Hematopoietic multipotent progenitor cell treated with erythropoietin and hydrocortisone succinate and interleukin-3 and kit ligand, for 4 days (in vitro differentiated cells): ENCODE data around the gene MVD.

Experiments used
- DNase-seq: peaks from one replicate; pipeline ENCODE4 v3.0.0-alpha.2; 2015

MVD gene

GRCh38 chr16:88654363-88655052 lies 8.4 kb downstream of the MVD start:
- DNase-seq = no peak

GRCh38 chr16:88653596-88654362 lies 9.1 kb downstream of the MVD start:
- no peak for DNase-seq

DNA sequence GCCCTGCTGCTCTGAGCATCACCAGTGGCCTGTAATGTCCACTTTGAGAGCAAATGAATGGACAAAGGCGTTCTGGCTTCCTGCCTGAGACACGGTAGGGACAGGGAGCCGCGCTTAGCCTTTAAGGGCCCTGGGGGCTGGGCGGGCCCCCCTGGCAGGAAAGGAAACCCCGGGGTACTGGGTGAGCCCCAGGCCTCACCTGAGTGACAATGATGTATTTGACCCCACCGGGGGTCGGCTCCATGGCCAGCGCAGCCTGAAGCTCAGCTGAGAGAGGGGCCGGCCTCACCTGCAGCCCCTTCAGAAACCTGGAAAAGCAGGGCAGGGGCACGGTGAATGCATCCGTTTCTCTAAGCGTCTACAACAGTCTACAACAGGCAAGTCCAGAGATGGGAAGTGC lies 9.8 kb downstream of the MVD start:
- no peak for DNase-seq

GRCh38 chr16:88652762-88653063 lies 10.2 kb downstream of the MVD start:
- no peak for DNase-seq

DNA sequence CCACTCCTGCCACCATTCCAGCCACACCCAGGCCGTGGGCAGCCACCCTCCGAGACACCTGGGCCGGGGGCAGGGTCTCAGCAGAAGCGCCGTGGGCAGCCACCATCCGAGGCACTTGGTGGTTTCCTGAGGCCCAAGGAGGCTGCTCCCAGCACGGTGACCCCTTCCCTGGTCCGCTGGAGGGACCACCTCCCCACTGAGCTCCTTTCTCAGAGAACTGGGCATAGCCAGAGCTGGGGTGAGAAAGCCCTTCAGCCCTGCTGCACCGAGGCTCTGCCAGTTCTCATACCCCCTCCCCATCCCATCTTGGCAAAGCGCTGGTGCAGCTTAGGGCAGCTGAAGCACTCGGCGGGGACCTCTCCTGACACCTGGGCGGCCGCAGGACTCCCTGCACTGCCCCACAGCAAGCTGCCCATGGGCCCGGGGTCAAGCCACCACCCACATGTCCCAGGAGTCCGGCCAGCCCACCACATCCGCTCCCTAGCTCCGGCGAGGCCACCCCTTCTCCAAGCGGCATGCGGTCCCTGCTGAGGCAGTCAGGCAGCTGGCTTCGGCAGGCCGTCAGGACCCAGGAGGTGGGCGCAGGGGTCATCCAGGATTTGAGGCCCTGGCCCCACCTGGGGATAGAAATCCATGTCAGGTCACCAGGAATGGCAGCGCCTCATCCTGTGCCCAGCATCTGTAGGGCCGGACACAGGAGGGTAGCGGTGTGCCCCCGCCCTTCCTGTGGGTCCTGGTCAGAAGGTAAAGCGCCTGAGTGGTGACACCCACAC lies 10.7 kb downstream of the MVD start:
- DNase-seq = no peak

GRCh38 chr16:88651276-88651988 lies 11.5 kb downstream of the MVD start:
- DNase-seq = peak; percentile 61

GRCh38 chr16:88650749-88651275 lies 12.1 kb downstream of the MVD start, which contains the start of gene CYBA:
Gene CYBA, minus strand, starts transcription at chr16:88651053. Its CDS starts 40 bp downstream, at chr16:88651013.
- peak; percentile 91 for DNase-seq

DNA sequence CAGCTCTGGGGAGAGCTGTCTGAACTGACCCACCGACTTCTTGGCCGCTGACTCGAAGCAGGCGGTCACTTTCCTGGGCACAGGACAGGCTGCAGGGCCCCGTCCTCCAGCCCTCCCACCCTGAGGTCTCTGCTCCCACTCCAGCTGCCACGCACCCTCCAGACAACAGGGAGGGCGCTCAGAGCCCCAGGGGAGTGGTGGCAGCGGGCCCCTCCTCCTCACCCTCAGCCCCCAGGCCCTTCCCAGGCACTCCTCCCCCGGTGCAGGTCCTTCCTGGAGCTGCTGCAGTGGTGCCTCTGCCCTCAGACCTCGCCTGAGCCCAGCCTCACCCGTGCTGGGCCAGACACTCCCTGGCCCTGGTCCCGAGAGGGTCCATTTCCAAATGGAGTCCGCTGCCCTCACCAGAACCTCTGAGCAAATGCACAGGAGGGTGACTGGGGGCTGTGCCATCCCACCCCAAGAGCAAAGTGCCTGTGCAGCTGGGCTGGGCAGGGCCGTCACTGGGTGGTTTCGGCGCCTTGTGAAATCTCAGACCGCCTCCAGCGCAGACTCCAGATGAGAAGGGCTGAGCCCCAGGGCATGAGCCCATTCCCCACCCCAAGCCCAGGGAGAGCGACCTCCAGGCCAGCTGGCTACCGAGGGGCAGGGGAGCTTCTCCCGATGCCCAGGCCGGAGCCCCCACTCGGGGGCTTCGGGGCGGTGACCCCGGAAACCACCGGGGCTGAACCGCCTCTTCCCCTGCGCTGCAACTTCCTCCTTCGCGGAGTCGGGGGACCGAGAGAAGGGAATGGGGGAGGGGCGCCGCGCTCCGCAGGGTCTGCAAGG lies 12.8 kb downstream of the MVD start:
- DNase-seq = peak; percentile 74

GRCh38 chr16:88649195-88649923 lies 13.5 kb downstream of the MVD start:
- DNase-seq = no peak

DNA sequence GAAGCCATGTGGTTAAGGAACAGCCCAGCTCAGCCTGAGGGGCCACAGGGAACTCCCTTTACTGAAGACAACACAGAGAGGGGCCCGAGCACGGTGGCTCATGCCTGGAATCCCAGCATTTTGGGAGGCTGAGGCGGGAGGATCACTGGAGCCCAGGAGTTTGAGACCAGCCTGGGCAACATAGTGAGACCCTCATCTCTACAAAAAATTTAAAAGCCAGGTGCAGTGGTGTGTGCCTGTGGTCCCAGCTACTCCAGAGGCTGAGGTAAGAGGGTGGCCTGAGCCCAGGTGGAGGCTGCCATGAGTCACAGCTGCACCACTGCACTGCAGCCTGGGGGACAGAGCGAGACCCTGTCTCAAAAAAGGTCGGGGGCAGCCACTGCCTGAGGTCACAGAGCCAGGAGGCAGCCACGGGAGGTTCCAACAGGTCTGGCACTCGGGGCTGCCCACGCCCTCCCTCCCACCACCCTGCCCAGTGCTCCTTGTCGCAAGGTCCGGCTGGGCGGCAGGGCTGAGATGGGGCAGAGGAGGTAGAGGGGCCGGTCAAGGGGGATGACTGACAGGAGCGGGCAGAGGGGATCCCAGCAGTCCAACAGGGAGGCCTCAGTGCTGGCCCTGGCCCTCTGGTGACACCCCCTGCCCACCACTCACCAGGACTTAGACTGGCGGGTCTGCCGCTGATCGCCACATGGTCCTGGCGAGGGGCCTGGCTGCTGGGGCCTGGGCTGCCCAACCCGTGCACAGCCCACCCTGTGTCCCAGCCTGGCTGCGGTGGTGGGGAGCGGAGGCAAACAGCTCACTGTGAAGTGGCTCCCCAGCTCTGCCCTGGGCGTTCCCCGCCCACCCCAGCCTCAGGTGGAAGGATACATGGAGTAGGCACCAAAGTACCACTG lies 15.5 kb downstream of the MVD start:
- DNase-seq = no peak

DNA sequence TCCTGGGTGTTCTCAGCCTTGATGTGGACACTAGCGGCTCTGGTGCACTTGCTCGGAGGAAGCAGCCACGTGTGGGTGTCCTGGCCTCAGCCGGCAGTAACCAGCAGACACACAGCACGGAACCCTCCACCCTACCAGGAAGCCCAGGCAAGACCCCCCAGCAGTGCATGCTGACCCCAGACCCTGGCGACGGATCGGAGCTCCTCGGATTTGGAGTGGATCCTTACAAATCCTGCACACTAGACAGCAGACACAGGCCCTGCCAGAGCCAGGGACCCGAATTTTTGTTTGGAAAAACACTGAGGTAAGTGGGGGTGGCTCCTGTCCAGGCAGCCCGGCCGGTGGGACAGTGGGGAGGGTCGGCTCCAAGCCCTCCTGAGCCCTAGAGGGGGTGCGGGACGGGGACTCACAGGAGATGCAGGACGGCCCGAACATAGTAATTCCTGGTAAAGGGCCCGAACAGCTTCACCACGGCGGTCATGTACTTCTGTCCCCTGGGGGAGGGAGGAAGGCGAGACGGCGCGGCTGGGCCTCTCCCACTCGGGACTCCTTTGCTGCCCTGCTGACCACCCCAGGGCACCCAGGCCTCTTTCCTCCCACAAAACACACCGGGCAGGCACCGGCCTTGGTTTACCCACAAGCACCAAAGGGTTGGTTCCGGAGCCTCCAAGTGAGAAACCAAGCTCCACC lies 16.4 kb downstream of the MVD start:
- DNase-seq = no peak

DNA sequence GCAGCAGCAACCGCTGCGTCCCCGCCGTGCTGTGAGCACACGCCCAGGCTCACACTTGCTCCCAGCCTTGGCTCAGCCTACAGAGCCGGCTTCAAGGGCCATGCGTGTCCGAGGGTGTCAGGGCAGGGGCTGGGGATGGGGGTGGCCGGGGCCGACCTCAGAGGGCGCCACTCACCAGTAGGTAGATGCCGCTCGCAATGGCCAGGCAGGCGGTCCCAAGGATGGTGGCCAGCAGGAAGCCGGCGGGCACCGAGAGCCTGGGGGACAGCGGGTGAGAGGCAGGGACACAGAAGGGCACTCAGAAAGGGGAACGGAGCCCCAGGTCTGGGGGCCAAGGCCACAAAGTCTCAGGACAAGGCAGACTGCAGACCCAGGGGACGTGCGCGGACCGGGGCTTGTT lies 16.9 kb downstream of the MVD start:
- no peak for DNase-seq

DNA sequence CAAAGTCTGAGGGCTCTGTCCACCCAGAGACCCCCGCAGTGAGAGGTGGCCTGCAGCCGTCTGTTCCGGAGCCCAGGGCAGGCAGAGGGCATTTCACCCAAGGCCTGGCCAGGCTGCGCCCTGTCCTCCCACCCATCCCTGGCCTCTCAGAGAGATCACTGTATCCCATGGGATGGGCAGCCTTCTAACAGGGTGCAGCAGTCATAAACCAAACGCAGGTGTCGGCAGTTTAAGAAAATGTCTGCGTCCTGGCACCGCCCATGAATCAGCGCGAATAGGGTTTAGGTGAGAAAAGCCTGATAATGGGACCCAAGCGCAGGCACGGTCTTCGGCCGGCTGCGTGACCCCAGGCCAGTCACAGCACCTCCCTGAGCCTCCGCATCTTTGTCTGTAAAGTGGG lies 17.4 kb downstream of the MVD start:
- DNase-seq = no peak

GRCh38 chr16:88643644-88643932 lies 19.3 kb downstream of the MVD start:
- no peak for DNase-seq

- no peak for DNase-seq
Measured at GRCh38 chr16:88642881-88643643, 19.8 kb downstream of the MVD start.

- DNase-seq = no peak
Measured at GRCh38 chr16:88640498-88641247, 22.2 kb downstream of the MVD start.

GRCh38 chr16:88640039-88640495 lies 22.8 kb downstream of the MVD start:
- DNase-seq = no peak
